ENCODE results near the gene EHBP1L1.

Gene EHBP1L1

DNA sequence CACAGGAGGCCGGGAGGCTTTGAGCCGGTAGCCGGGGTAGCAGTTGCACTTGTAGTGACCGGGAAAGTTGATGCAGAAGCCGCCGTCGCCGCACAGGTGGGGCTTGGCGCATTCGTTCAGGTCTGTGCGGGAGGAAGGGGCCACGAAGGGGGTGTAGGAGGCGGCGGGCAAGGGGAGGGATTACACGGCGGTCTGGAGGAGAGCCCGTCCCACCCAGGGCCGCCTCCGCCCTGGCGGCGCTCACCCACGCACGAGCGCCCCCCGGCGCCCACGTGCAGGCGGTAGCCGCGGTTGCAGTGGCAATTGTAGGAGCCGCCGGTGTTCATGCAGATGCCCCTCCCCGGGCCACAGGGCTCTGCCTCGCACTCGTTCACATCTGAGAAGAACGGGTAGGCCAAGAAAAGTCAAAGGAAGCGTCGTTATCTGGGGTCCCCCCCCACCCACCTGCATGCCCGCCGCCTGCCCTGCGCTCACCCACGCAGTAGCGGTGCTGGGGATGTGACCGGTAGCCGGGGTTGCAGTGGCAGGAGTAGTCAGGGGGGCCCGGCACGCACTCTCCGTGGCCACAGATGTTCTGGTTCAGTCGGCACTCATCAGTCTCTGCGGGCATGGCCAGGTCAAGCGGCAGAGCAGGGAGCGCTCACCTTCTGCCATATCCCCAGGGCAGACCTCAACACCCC, 28.3 kb upstream of the EHBP1L1 start:
- no peak for DNase-seq

DNA sequence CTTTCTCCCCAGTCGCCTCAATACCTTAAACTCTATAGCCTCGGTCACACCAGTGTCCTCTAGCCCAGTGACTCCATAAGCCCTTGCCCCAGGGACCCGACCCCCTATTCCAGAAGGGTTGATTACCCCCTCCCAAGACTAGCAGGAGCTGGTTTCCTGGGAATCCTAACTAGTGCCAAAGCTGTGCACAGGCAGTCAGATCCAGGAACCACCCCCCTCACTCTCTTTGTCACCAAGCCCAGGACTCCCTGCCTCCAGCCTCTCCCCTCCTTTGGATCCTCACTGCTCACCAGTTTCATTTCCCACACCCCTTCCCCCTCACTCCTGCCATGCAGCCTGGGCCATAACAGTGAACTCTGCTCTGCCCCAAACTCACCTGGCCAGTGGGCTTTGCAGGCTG, 27.5 kb upstream of the EHBP1L1 start:
- DNase-seq = no peak

DNA sequence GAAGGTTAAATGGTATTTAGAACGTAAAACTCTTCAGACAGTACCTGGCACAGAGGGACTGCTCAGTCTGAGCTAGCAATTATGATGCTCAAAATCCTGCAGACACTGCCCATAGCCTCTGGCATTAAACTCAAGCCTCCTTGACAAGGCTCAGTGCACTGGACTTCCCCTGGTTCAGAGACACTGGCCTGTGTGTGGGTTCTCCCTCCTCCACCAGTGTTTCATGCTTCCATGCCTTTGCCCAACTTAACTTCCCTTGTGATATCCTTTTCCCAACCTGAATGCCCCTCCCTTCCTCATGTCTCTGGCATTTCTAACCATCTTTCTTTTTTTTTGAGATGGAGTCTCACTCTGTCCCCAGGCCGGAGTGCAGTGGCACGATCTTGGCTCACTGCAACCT, 26.8 kb upstream of the EHBP1L1 start:
- DNase-seq = no peak

DNA sequence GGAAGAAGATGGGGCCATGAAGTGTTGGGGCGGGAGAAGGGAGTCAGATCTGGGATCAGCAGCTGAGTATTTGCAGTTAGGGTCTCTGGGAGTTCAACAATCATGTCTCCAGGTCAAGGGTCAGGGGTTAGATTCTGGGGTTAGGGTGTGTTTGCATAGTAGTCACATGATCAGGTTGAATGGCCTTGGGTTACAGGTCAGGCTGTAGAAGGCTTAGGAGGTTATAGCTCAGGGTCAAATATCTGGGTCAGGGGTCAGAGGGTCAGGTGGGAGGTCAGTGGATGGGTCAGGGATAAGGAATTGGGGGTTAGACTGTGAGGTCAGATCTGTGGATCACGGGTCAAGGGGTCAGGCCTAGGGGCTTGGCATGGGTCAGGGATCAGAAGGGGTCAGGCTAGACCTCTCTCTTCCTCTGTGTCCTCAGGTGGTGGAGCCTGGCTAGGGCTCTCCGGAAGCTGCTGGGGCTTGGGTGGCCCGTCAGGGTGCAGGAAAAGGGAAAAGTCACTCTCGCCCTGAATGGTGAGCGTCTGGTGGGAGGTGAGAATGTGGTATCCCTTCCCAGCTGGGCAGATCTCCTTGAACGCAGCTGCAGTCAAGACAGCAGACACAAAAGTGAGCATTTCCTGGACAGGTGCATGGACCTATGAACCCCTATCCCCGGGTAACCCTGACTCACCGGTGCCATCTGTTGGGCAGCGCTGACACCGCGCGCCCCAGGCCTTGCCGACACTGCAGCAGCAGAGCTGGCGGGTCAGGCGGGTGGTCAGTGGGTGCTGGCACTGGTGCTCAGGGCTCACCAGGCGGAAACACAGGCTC, 24.1 kb upstream of the EHBP1L1 start:
- no peak for DNase-seq

DNA sequence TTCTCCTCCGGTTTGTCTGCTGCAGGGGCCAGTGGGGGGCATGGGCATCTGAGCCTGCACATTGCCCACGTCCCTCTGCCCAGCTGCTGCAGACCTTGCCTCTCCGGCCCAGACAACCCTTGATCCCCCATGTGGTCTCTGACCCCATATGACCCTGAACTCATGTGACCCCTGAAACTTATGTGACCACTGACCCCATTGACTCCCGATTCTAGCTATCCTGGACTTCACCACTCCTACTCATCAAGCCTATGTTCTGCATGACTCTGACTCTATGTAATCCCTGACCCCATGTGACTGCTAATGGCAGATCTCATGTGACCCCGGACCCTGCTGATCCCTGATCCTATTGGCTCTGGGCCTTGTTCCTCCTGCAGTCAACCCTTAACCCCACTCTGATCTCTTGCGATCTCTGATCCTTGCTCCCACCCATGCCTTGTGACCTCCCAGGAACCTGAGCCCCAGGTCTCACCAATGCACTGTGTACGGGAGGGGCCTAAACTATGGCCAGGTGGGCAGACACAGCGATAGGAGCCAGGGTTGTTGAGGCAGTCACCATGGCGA, 23.4 kb upstream of the EHBP1L1 start:
- DNase-seq = no peak

DNA sequence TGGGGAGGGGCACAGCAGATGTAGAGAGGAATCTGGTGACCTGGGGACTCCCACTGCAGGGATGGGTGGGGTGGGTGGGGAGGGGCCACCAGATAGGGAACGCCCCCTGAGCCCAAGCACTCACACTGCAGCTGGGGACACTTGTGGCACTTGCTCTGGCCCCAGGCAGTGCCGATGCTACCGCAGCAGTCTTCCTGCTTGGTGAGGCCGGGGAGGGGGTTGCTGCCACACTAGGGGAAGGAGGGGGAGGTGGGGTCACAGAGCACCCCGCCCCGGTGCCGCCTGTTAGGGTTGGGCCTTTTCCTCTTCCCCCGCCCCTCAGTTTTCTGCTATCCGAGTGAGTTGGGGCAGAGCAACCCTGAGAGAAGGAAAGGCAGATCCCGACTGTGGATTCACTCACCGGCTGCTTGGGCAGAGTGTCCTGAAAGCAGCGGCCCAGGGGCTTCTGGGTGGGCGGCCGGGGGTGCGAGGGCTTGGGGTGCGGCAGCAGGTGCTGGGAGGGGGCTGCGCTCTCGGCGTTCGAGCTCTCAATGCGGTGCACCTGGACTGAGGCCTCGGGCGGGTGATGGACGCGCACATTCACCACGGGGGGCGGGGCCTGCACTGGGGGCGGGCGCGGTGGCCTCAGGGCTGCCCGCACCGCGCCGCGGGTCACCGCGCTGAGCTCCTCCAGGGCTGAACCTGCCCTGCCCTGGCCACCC, 22.4 kb upstream of the EHBP1L1 start:
- no peak for DNase-seq

DNA sequence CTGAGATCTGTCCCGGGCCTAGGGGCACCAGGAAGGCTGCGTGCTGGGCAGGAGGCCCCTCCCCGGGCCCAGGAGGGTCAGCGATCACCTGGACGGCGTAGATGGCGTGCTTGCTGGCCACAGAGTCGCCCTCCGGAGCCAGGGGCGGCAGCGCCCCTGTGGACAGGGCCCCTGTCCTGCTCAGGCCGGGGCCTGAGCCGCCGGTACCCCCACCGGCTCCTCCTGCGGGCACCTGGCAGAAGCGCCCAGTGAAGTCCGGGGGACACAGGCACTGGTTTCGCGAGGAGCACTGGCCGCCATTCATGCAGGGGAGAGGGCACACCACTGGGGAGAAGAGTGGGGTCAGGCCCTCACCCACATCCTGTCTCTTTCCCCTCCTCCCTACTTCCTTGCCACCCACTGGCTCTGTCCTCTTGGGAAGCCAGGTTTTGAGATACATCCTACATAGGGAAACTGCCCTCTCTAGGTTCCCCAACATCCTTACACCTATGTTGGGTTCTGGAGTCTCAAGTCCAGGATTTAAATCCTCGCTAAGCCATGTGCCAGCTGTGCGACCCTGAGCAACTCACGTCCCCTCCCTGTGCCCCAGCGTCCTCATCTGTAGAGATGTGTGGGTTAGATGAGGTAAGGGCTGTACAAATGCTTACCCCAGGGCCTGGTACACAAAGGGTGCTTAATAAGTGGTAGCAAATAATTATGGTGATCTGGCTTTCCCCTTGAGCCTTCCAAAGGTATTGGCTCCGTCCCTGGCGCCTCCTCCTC, 21.6 kb upstream of the EHBP1L1 start:
- no peak for DNase-seq

DNA sequence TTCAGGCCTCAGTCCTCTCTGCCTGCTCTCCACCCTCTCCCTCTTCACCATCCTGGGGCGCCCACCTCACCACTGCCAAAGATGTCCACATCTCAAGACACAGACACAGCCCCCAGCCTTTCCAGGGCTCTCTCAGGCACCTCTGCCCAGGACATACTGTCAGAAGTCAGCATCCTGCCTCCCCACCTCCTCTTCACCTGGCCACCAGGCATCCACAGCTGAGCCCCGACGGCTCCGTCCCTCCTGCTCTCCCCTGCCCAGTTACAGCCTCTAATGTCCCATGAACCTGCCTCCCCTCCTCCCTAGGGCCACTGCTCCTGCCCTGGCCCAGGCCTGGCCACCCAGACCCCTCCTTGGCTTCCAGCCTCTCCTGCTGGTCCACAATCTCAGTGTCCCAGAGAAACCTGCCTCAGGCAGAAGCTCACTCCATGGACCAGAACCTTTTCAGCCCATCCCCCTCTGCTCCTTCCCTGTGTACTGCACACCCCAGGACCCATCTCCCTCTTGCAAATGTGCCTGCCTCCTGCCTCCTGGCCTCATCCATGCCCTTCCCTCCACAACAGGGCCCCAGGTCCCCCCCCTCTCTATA, 20.9 kb upstream of the EHBP1L1 start:
- no peak for DNase-seq

DNA sequence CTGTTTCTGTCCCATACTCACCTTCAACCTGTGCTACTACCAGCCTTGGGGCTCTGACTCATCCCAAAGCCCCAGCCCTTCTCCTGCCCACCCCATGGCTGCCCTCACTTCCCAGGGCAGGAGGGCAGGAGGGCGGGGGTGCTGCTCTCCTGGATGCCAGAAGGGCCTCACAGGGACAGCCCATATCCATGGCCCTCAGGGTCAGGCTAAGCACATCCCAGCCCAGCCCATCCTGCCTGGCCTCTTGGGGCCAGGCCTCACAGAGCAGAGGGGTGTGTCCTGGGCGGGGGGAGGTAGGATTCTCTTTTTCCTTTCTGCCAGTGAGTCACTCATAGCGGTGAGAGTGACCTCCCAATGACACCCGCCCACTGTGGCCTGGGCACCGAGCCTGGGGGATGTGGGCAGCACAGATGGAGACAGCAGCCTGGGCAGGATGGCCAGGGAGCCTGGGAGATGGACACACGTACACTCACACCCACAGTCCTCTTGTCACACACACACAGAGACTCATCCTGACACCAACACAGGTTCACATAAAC, 20.1 kb upstream of the EHBP1L1 start:
- DNase-seq = no peak

DNA sequence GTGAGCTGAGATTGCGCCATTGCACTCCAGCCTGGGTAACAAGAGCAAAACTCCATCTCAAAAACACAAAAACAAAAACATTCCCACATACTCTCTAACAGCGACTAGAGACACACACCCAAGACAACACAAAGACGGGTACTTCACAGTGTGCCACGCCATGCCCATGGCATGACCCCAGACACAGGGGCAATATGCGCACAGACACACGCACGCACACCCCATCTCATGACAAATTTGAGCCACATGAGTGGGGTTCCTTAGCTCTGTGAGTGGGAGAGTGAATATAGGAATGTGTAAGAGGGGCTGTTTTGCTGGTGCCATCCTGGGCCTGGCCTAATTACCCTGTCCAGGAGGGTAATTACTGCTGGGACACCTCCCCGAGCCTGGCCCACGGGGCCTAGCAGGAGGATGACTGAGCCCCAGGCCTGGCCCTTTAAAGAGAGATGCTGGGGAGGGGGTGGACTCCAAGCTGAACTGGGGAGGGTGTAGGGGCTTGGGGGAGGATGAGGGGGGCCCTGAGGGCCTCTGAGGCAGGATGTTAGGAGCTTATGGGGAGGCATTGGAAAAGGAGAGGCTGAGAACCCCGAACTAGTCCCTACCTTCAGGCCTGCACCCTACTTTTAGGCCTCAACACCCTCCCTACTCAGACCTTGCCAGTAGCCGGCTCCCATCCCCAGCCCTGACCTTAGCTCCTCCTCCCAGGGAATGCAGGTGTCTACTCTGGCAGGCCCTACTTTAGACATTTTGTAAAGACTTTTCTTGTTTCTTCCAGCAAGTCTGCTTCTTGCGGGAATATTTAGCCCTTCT, 19.2 kb upstream of the EHBP1L1 start:
- no peak for DNase-seq

DNA sequence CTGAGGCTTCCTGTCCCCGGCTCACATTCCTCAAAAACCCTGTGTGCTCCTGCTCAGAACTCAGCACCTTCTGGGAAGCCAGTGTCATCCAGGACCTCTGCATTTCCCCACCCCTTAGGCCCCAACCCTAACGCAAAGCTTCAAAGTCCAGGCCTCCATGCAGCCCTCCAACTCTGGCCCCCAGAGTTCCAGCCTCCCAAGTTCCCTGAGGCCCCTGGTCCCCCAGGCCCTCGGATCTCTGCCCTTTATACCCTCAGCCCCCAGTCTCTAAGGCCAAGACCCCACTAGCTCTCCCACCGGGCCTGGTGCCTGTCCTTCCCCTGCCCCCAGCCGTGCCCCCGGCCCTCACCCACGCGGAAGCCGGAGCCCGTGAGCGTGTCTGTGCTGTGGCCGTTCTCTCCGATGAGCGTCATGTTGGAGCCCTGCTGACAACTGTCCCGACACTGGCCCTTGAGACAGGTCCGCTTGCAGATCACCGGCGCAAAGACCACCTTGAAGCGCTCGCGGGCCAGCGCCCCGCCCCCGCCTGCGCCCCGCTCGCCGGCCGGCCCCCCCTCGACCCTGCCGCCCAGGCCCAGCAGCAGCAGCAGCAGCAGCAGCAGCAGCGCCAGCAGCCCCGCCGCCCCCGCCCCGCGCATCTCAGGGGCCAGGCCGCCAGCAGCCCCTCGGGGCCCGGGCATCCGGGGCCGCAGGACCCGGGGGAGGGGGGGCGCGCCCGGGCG, 18.4 kb upstream of the EHBP1L1 start:
- DNase-seq = no peak

DNA sequence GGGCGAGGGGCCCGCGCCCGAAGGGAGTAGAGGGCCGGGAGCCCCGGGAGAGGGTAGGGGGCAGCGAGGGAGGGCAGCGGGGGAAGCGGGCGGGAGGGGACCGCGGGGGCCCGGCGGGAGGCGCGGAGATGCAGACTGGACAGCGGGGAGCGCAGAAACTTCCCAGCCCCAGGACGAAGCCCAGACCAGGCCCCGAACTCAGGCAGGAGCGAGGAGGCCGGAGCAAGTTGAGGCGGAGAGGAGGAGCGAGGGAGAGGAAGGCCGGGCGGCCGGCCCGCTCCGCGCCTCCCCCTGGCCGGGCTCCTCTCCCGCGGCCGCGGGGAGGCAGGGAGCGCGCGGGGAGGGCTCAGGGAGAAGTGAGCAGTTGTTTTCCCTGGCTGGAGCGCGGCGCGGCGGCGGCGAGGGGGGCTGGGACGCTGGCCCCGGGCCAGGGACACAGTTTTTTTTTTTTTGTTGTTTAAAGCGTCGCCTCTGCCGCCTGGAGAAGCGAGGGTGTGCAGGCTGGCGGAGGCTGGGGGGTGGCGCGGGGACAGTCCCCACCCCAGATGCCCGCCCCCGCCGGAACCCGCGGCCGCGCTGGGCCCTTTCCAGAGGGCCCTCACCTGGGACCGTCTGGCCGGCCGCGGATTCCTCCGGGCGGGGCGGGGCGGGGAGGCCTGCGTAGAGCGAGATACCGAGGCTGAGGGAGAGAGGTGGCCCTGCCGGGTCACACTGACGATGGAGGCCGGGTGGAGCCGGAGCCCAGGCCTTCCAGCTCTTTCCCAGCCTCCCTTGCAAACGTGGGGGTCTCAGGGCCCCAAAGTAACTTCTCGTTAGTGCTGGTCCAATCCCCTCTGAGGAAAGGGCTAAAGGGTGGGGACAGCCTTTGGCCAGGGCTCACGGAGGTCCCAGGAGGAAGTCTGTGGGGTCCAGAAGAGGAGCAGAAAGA, 17.6 kb upstream of the EHBP1L1 start, which contains the start of gene LTBP3:
Gene LTBP3 (minus strand): TSS at position 358 of the 928 bp plus-strand sequence. CDS start 400 bp downstream, outside the sequence.
- DNase-seq = no peak

DNA sequence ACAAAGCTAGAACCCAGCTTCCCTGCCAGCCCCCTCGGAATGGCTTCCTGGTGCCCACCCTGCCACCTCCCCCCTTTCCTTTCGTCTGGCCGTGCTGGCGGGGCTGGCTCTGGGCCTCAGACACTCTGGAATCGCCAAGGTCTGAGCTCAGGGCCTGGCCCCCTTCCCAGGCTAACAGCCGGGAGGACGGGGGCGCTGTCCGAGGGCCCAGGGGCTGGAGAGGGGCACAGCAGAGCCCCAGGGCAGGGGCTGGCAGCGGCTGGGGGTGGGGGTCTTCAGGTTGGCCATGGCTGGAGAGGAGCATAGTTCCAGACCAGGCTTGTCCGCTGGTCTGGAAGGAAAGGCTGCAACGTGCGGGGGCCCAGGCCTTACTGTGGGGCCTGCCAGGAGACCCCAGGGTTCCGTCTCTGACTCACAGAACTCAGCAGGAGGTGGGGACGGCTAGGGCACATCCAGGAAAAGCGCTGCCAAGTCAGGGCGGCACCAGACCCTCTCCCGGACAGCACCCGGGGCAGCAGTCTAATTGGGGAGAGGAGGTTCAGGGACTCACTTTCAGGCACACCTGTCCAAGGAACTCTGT, 16.8 kb upstream of the EHBP1L1 start:
- no peak for DNase-seq

DNA sequence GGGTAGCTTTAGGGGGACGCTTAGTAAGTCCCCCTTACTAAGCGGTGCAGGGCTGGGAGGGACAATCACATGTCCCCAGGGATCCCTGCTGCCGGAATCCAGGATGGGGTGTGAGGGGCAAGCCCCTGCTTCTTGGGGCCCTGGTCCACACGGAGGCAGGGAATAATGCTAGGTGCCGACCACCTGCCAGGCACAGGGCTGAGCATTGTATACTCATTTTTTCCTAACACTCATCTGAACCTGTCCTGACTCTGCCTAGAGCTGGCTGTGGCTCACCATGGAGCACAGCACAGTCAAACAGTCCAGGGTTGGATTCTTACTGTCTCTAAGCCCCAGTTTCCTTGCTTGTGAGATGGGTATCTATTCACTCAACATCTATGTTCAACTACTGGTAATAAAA, 16.3 kb upstream of the EHBP1L1 start:
- no peak for DNase-seq

DNA sequence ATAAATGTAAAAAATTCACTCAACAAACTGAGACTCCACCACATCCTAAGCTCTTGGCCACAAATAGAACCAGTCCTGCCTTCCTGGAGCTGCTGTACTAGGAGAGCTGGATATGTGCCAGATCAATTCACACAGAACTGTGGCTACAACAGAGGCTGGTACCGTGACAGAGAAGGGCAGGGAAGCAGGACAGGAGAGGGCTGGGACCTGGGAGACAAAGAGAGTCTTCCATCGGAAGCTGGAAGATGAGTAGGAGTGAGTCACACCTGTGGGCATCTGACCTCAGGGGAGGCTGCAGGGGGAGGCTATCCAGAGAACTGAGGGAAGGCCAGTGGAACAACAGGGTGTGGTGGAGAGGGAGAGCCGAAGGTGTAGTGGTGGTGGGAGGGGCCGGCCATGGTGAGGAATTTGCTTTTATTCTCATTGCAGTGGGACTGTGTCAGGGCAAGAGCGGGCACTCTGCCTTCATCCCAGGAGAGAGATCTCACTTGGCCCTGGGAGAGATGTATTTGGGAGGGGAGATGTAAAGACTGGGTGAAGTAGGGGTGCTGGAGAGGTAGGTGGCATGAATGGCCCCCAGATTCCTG, 15.8 kb upstream of the EHBP1L1 start:
- DNase-seq = no peak

DNA sequence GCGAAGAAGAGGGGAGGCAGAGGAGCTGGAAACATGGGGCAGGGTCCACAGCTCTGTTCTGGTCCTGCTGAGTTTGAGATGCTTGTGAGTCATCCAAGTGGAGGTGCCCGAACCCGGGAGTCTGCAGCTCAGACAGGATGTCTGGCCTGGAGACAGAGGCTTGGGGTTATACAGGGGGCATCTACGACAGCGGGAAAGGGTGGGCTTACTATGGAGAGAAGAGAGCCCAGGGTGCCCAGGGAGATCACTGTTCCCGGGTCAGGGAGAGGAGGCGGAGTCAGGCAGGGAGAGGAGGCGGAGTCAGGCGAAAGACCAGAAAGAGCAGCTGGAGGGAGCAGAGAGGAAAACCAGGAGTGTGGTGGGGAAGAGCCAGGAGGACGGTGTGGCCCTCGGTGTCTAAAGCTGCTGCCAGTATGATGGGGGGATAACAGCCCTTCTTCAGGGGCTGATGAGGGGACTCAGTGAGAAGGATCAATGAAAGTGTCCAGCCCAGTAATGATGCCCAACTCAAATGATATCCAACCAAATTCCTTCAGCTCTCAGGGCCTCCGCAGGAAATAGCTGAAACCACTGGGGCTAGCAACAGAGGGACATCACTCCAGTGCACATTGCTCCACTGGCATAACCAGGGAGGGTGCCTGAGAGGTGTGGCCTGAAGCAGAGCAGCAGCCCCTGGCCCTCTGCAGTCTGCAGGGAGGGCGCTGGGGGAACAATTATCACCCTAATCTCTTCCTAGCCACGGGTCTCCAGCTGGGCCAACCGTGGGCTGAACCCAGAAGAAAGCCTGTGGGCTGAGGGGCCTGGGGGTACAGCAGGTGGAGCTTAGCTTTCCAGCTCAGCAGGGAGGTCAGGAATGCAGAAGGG, 15.1 kb upstream of the EHBP1L1 start:
- DNase-seq = no peak

DNA sequence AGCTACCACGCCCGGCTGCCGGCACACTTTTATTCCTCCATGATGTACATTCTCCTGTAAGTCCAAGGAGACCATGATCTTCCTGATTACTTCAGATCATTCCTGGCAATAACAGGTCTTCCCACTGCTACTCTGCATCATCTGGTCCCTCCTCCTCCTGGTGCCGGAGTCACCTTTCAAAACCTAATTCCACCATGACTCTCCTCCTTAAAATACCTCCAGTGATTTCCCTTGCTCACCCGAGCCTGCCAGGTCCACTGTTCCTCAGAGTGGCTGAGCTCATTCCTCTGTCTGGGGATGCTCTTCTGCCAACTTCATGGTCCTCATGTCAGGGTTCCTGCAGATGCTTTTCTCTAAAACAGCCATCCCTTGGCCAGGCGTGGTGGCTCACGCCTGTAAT, 13.8 kb upstream of the EHBP1L1 start:
- no peak for DNase-seq

Measured in NCI-H1048 (cell line).